Neural cell (in vitro differentiated cells): ENCODE data around the gene NNT. TPM values are rescaled to one million over a fixed set of nuclear protein-coding genes. Genes with fewer than 3 reads are reported as not detected.

ENCODE experiments used
- H2AFZ ChIP-seq: fragments of 200-600, 300-800 bp; sonication (generic), shearing (Covaris generic); 2 replicates; pipeline ENCODE4 v1.6.0; 2014; ENCODE audit warnings: low read depth, mild to moderate bottlenecking, antibody characterized with exemption, low read length, moderate library complexity
- H3F3A ChIP-seq: fragments of 200-600 bp; shearing (Covaris generic); 2 replicates; pipeline ENCODE4 v1.6.1; 2016; ENCODE audit warnings: mild to moderate bottlenecking, moderate library complexity, mixed read lengths, antibody characterized with exemption, low read length; ENCODE audit not compliant: insufficient read depth, poor library complexity, severe bottlenecking
- H3K27ac ChIP-seq: fragments of 200-600, 300-800 bp; sonication (generic), shearing (Covaris generic); 2 replicates; pipeline ENCODE4 v1.5.1; 2014; ENCODE audit warnings: mild to moderate bottlenecking, low read length, moderate library complexity
- H3K27me3 ChIP-seq: fragments of 300-800, 200-600 bp; sonication (generic), shearing (Covaris generic); 2 replicates; pipeline ENCODE4 v1.6.0; 2014; ENCODE audit warnings: mild to moderate bottlenecking, low read depth, low read length, moderate library complexity; ENCODE audit not compliant: insufficient read depth
- H3K36me3 ChIP-seq: fragments of 300-800, 200-600 bp; sonication (generic), shearing (Covaris generic); 2 replicates; pipeline ENCODE4 v1.5.1; 2014; ENCODE audit warnings: mild to moderate bottlenecking, antibody characterized with exemption, low read length, moderate library complexity; ENCODE audit not compliant: insufficient read depth
- H3K4me2 ChIP-seq: fragments of 300-800, 200-600 bp; sonication (generic), shearing (Covaris generic); 2 replicates; pipeline ENCODE4 v1.6.0; 2014; ENCODE audit warnings: mild to moderate bottlenecking, low read length
- H3K4me3 ChIP-seq: fragments of 300-800, 200-600 bp; sonication (generic), shearing (Covaris generic); 2 replicates; pipeline ENCODE4 v1.5.1; 2014; ENCODE audit warnings: mild to moderate bottlenecking, low read length, moderate library complexity
- H3K79me2 ChIP-seq: fragments of 200-600 bp; shearing (Covaris generic); replicated peaks from 2 replicates; pipeline ENCODE4 v1.6.0; 2014; ENCODE audit warnings: mild to moderate bottlenecking, low read length, moderate library complexity; ENCODE audit not compliant: insufficient read depth
- H3K9ac ChIP-seq: fragments of 300-800, 200-600 bp; sonication (generic), shearing (Covaris generic); 2 replicates; pipeline ENCODE4 v1.6.1; 2016; ENCODE audit warnings: mild to moderate bottlenecking, low read length, mixed read lengths
- H3K9me2 ChIP-seq: fragments of 200-600 bp; shearing (Covaris generic); 2 replicates; pipeline ENCODE4 v1.6.1; 2016; ENCODE audit warnings: mild to moderate bottlenecking, low read length, mixed read lengths; ENCODE audit not compliant: insufficient read depth
- H3K9me3 ChIP-seq: fragments of 200-600, 300-800 bp; sonication (generic), shearing (Covaris generic); 2 replicates; pipeline ENCODE4 v1.6.1; 2016; ENCODE audit warnings: mild to moderate bottlenecking, mixed run types, low read length, moderate library complexity, mixed read lengths
- H4K20me1 ChIP-seq: fragments of 200-600 bp; shearing (Covaris generic); 2 replicates; pipeline ENCODE4 v1.6.1; 2016; ENCODE audit warnings: mild to moderate bottlenecking, mixed run types; ENCODE audit not compliant: insufficient read depth
- EP300 ChIP-seq: fragments of 450-650 bp; conservative IDR thresholded peaks from 2 replicates; pipeline ENCODE4 v1.6.1; 2014; ENCODE audit warnings: antibody characterized with exemption, mild to moderate bottlenecking, moderate library complexity; ENCODE audit not compliant: poor library complexity, severe bottlenecking
- EZH2 ChIP-seq: fragments of 200-600, 300-800 bp; shearing (Covaris generic), sonication (generic); IDR thresholded peaks from 2 replicates; pipeline ENCODE4 v1.6.1; 2014; ENCODE audit warnings: antibody characterized with exemption, low read length, borderline replicate concordance, mild to moderate bottlenecking; ENCODE audit not compliant: insufficient read depth, poor library complexity, severe bottlenecking
- MXI1 ChIP-seq: fragments of 450-650 bp; conservative IDR thresholded peaks from 2 replicates; pipeline ENCODE4 v1.6.1; 2014; ENCODE audit warnings: antibody characterized with exemption, mild to moderate bottlenecking; ENCODE audit not compliant: poor library complexity, severe bottlenecking
- POLR2AphosphoS5 ChIP-seq: IDR thresholded peaks from 2 replicates; pipeline ENCODE4 v1.6.1; 2012
- RAD21 ChIP-seq: fragments of 450-650 bp; conservative IDR thresholded peaks from 2 replicates; pipeline ENCODE4 v1.6.1; 2014; ENCODE audit warnings: antibody characterized with exemption, mild to moderate bottlenecking, moderate library complexity
- REST ChIP-seq: IDR thresholded peaks from 2 replicates; pipeline ENCODE4 v1.6.1; 2012; ENCODE audit warnings: borderline replicate concordance
- SMC3 ChIP-seq: fragments of 450-650 bp; conservative IDR thresholded peaks from 2 replicates; pipeline ENCODE4 v1.6.1; 2014; ENCODE audit warnings: antibody characterized with exemption, mild to moderate bottlenecking, moderate library complexity; ENCODE audit not compliant: poor library complexity
- polyA plus RNA-seq: library from polyadenylated mRNA; depleted of rRNA; stranded (reverse); fragments of >200 nt; gene quantifications from 2 replicates; pipeline ENCODE4 v1.2.3, GENCODE V29; 2014
- TF ChIP-seq, protein P1 (sequence below): fragments of 450-650 bp; IDR thresholded peaks from 2 replicates; pipeline ENCODE4 v1.5.1; 2014; ENCODE audit warnings: antibody characterized with exemption, mild to moderate bottlenecking, moderate library complexity; ENCODE audit not compliant: poor library complexity, severe bottlenecking

The NNT gene
- polyA plus RNA-seq, 1 donor from 2014 or later, result 120 TPM

DNA sequence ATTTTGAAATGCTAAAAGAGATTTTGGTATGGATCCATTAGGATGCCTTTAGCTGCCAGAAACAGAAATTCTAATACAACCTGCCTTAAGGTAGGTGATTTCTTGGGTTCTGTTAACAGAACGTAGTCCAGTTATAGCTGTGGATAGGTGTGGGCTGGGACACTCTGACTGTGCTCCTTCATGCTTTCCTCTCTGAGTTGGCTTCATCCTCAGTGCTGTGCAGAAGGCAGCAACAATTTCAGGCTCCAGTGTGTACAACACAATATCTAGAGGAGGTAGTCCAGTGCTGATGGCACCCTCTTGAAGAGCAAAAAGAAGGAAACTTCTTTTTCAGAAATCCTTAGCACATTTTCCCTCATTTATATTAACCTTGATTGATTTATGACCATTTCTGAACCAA, 34.4 kb downstream of the NNT start:
- TF ChIP-seq POLR2AphosphoS5, result no peak
- TF ChIP-seq EZH2, result no peak
- no peak for TF ChIP-seq RAD21
- no peak for TF ChIP-seq SMC3
- TF ChIP-seq, protein P1, sequence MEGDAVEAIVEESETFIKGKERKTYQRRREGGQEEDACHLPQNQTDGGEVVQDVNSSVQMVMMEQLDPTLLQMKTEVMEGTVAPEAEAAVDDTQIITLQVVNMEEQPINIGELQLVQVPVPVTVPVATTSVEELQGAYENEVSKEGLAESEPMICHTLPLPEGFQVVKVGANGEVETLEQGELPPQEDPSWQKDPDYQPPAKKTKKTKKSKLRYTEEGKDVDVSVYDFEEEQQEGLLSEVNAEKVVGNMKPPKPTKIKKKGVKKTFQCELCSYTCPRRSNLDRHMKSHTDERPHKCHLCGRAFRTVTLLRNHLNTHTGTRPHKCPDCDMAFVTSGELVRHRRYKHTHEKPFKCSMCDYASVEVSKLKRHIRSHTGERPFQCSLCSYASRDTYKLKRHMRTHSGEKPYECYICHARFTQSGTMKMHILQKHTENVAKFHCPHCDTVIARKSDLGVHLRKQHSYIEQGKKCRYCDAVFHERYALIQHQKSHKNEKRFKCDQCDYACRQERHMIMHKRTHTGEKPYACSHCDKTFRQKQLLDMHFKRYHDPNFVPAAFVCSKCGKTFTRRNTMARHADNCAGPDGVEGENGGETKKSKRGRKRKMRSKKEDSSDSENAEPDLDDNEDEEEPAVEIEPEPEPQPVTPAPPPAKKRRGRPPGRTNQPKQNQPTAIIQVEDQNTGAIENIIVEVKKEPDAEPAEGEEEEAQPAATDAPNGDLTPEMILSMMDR, result no peak
- no peak for TF ChIP-seq MXI1
- no peak for TF ChIP-seq REST
- no peak for TF ChIP-seq EP300
- Histone ChIP-seq H3K36me3 (peaks cover 6% of the 10 kb centered on the region), H3F3A (no peaks in the 10 kb centered on the region), H3K79me2 (no peaks in the 10 kb centered on the region), H3K9ac (no peak overlapping the region), H3K4me2 (no peak overlapping the region), H3K27ac (no peak overlapping the region), H2AFZ (no peak overlapping the region), H4K20me1 (no peaks in the 10 kb centered on the region), H3K27me3 (no peaks in the 10 kb centered on the region), H3K9me2 (no peaks in the 10 kb centered on the region), H3K9me3 (no peaks in the 10 kb centered on the region), H3K4me3 (no peak overlapping the region)

DNA sequence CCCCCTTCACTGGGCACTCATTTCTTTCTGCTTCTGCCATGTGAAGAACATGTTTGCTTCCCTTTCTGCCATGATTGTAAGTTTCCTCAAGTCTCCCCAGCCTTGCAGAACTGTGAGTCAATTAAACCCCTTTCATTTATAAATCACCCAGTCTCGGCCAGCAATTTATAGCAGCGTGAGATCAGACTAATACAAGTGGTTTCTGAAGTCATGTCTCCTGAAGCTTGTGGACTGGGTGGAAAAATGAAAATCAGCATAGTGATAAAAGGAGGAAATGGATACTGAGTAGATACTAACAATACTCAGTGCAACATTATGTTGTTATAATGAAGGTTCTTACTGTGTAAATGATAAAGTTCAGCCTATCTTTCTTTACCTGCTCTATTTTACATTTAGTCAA, 35.1 kb downstream of the NNT start:
- H3F3A ChIP-seq, result no peaks in the 10 kb centered on the region
- no peaks in the 10 kb centered on the region for H3K9me3 ChIP-seq
- no peak overlapping the region for H2AFZ ChIP-seq
- H3K9ac ChIP-seq, result no peak overlapping the region
- no peak overlapping the region for H3K4me3 ChIP-seq
- H3K4me2 ChIP-seq, result no peak overlapping the region
- TF ChIP-seq EZH2, result no peak
- no peak for TF ChIP-seq EP300
- TF ChIP-seq, protein P1, result no peak
- no peaks in the 10 kb centered on the region for H4K20me1 ChIP-seq
- H3K27me3 ChIP-seq, result no peaks in the 10 kb centered on the region
- no peak overlapping the region for H3K27ac ChIP-seq
- peaks cover 6% of the 10 kb centered on the region for H3K36me3 ChIP-seq
- no peaks in the 10 kb centered on the region for H3K9me2 ChIP-seq
- H3K79me2 ChIP-seq, result no peaks in the 10 kb centered on the region
